ENCODE measurements around the gene GAL3ST1.
"Not testable (repeated sequence)": the region's sequence is repeated elsewhere in the genome, so short reads cannot be mapped to it uniquely, and the experiment has no call there.

The GAL3ST1 gene

GRCh38 chr22:30541961-30542810 lies 32.3 kb downstream of the GAL3ST1 start:
- no peaks in the 10 kb centered on the region for H3K4me1 ChIP-seq (ENCODE audit: insufficient read depth, low read length)
- no peaks in the 10 kb centered on the region for H3K79me2 ChIP-seq (ENCODE audit: insufficient read depth, low read length)
- no peaks in the 10 kb centered on the region for H3K9me3 ChIP-seq (ENCODE audit: insufficient read depth, low read length, severe bottlenecking)
- ATAC-seq (ENCODE audit: insufficient read depth, low read depth) (no peak), DNase-seq (no peak)
- H3K27ac ChIP-seq (ENCODE audit: low read length), result no peak overlapping the region
- H3K27me3 ChIP-seq (ENCODE audit: insufficient read depth, low read length, poor library complexity), result no peaks in the 10 kb centered on the region
- no peaks in the 10 kb centered on the region for H4K20me1 ChIP-seq (ENCODE audit: insufficient read depth, low read length)
- TF ChIP-seq CTCF (IDR thresholded peaks at IDR 0.05; ENCODE audit: borderline replicate concordance, extremely low read depth, low read length, poor library complexity, severe bottlenecking) (no peak), EZH2 (IDR thresholded peaks at IDR 0.05; ENCODE audit: borderline replicate concordance, low read depth, low read length, severe bottlenecking) (no peak)
- H2AFZ ChIP-seq (ENCODE audit: low read depth, low read length), result no peak overlapping the region
- H3K36me3 ChIP-seq (ENCODE audit: insufficient read depth, low read length), result no peaks in the 10 kb centered on the region
- H3K4me3 ChIP-seq (ENCODE audit: low read depth in 1 of 2, low read length in 2 of 2), result no peak overlapping the region
- H3K9ac ChIP-seq (ENCODE audit: low read depth, low read length), result no peak overlapping the region
- H3K4me2 ChIP-seq (ENCODE audit: insufficient read depth, low read length), result no peak overlapping the region

GRCh38 chr22:30541511-30541910 lies 33.0 kb downstream of the GAL3ST1 start:
- H3K27me3 ChIP-seq (ENCODE audit: insufficient read depth, low read length, poor library complexity); H3K9ac ChIP-seq (ENCODE audit: low read depth, low read length); H3K4me2 ChIP-seq (ENCODE audit: insufficient read depth, low read length); H3K4me3 ChIP-seq (ENCODE audit: low read depth in 1 of 2, low read length in 2 of 2); H3K36me3 ChIP-seq (ENCODE audit: insufficient read depth, low read length); H4K20me1 ChIP-seq (ENCODE audit: insufficient read depth, low read length); H2AFZ ChIP-seq (ENCODE audit: low read depth, low read length); H3K4me1 ChIP-seq (ENCODE audit: insufficient read depth, low read length); ATAC-seq (ENCODE audit: insufficient read depth, low read depth); H3K9me3 ChIP-seq (ENCODE audit: insufficient read depth, low read length, severe bottlenecking); H3K27ac ChIP-seq (ENCODE audit: low read length); H3K79me2 ChIP-seq (ENCODE audit: insufficient read depth, low read length); DNase-seq: not testable (repeated sequence)

- DNase-seq (no peak), ATAC-seq (ENCODE audit: insufficient read depth, low read depth) (no peak)
- no peaks in the 10 kb centered on the region for H3K27me3 ChIP-seq (ENCODE audit: insufficient read depth, low read length, poor library complexity)
- H4K20me1 ChIP-seq (ENCODE audit: insufficient read depth, low read length), result no peaks in the 10 kb centered on the region
- H2AFZ ChIP-seq (ENCODE audit: low read depth, low read length), result no peak overlapping the region
- no peaks in the 10 kb centered on the region for H3K9me3 ChIP-seq (ENCODE audit: insufficient read depth, low read length, severe bottlenecking)
- H3K79me2 ChIP-seq (ENCODE audit: insufficient read depth, low read length), result no peaks in the 10 kb centered on the region
- no peak overlapping the region for H3K4me2 ChIP-seq (ENCODE audit: insufficient read depth, low read length)
- H3K36me3 ChIP-seq (ENCODE audit: insufficient read depth, low read length), result no peaks in the 10 kb centered on the region
- H3K9ac ChIP-seq (ENCODE audit: low read depth, low read length), result no peak overlapping the region
- TF ChIP-seq CTCF (IDR thresholded peaks at IDR 0.05; ENCODE audit: borderline replicate concordance, extremely low read depth, low read length, poor library complexity, severe bottlenecking) (no peak), EZH2 (IDR thresholded peaks at IDR 0.05; ENCODE audit: borderline replicate concordance, low read depth, low read length, severe bottlenecking) (no peak)
- H3K27ac ChIP-seq (ENCODE audit: low read length), result no peak overlapping the region
- no peaks in the 10 kb centered on the region for H3K4me1 ChIP-seq (ENCODE audit: insufficient read depth, low read length)
- H3K4me3 ChIP-seq (ENCODE audit: low read depth in 1 of 2, low read length in 2 of 2), result no peak overlapping the region
Observed at GRCh38 chr22:30539368-30539767, 35.1 kb downstream of the GAL3ST1 start.

- no peaks in the 10 kb centered on the region for H4K20me1 ChIP-seq (ENCODE audit: insufficient read depth, low read length)
- H3K4me3 ChIP-seq (ENCODE audit: low read depth in 1 of 2, low read length in 2 of 2), result no peak overlapping the region
- H2AFZ ChIP-seq (ENCODE audit: low read depth, low read length), result no peak overlapping the region
- no peaks in the 10 kb centered on the region for H3K79me2 ChIP-seq (ENCODE audit: insufficient read depth, low read length)
- H3K27ac ChIP-seq (ENCODE audit: low read length), result no peak overlapping the region
- no peaks in the 10 kb centered on the region for H3K9me3 ChIP-seq (ENCODE audit: insufficient read depth, low read length, severe bottlenecking)
- H3K27me3 ChIP-seq (ENCODE audit: insufficient read depth, low read length, poor library complexity), result no peaks in the 10 kb centered on the region
- no peak overlapping the region for H3K4me2 ChIP-seq (ENCODE audit: insufficient read depth, low read length)
- TF ChIP-seq EZH2 (IDR thresholded peaks at IDR 0.05; ENCODE audit: borderline replicate concordance, low read depth, low read length, severe bottlenecking) (no peak), CTCF (IDR thresholded peaks at IDR 0.05; ENCODE audit: borderline replicate concordance, extremely low read depth, low read length, poor library complexity, severe bottlenecking) (no peak)
- no peak for DNase-seq
- ATAC-seq (ENCODE audit: insufficient read depth, low read depth), result no peak
- no peaks in the 10 kb centered on the region for H3K36me3 ChIP-seq (ENCODE audit: insufficient read depth, low read length)
- no peak overlapping the region for H3K9ac ChIP-seq (ENCODE audit: low read depth, low read length)
- H3K4me1 ChIP-seq (ENCODE audit: insufficient read depth, low read length), result no peaks in the 10 kb centered on the region
Observed at GRCh38 chr22:30538280-30538679, 36.2 kb downstream of the GAL3ST1 start.
